Retina (tissue), 1 donor: ENCODE results near the gene IMPG2.
A peak's percentile ranks its signal among the peaks of the same experiment; 100 is the strongest.

Experiments
- DNase-seq: peaks from one replicate; pipeline ENCODE4 v3.0.0-alpha.2; 2016

The IMPG2 gene

DNA sequence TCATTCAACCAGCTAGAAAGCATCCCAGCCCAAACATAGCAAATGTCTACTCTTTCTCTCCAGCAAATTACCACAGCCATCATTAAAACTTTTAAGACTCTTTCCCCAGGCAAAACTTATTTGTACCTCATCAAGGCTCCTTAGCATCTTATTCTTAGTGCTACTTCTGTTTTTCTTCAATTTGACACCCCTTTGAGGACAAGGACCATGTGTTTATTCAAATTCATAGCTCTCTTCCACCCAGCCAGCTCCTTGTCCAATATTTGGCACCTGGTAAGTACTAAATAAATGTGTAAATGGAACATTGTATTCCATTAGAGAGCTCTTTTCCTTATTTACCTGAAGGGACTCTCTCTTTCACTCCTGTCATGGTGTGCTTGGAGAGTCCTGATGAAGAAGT, 89.8 kb downstream of the IMPG2 start:
- no peak for DNase-seq

DNA sequence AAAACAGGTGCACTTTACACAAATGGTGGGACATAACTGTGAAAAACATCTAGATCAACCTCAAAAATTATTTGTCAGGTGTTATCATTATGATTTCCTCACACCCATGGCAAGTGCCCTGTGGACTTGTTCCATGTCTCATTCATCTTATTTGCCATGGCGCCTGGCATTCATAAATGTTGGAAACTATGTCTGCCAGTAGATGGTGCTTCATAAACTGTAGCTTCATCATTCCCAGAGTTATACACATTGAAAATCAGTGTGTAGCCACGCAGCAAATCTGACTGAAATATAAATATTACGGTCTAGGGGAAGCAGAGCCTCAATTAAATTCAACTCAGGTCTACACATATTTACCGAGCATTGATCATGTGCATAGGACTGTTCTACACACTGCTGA, 90.7 kb downstream of the IMPG2 start:
- DNase-seq: no peak

DNA sequence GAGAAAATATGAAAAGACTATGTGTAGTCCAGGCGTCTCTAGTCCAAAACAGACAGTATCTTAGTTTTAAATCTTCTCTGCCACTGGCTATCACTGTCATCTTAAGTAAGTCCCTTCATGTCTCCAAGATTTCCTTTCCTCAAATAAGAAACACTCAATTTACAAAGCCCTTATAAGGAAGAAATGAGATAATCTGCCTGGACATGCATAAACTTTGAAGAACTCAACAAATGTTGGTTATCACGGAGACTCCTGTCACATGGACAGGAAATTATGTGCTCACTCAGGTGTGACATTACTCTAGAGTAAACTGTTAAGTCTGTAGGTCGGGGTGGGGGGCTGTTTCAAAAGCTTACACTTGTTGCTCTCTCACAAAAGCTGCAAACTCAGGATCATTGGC, 91.9 kb downstream of the IMPG2 start:
- no peak for DNase-seq

DNA sequence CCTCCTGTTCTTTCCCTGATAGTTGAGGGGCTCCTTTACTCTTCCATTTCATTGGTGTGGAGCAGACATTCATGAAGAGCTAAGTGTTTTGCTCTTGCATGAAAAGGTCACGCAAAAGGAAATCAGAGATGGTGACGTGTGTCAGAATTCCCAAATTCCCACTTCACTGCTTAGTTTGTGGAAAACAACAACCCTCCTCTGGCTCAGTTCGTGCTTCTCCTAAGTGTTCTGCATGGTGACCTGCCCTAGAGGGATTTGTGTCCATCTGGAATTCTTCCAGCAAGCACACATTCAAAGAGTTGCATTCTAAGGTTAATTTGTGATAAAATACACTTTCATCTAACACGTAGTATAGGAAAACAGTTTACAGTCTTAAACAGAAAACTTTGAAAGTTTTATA, 95.6 kb downstream of the IMPG2 start:
- DNase-seq: no peak

DNA sequence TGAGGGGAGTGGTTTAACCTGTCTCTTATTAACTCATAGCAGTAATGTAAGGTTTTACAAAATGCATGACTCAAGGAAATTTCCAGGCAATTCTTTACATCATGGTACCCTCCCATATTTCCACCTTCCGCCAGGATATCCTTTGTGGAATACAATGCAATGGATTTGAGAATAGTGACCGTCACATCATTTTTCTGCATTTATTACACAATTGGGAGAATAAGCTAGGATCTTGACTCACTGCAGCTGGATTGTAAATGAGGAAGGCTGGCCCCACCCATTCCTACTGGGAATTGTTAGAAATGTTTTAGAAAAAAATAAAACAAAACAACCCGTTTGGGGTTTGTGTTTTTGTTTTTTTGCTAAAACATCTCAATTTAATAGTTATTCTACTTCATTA, 97.4 kb downstream of the IMPG2 start:
- no peak for DNase-seq

DNA sequence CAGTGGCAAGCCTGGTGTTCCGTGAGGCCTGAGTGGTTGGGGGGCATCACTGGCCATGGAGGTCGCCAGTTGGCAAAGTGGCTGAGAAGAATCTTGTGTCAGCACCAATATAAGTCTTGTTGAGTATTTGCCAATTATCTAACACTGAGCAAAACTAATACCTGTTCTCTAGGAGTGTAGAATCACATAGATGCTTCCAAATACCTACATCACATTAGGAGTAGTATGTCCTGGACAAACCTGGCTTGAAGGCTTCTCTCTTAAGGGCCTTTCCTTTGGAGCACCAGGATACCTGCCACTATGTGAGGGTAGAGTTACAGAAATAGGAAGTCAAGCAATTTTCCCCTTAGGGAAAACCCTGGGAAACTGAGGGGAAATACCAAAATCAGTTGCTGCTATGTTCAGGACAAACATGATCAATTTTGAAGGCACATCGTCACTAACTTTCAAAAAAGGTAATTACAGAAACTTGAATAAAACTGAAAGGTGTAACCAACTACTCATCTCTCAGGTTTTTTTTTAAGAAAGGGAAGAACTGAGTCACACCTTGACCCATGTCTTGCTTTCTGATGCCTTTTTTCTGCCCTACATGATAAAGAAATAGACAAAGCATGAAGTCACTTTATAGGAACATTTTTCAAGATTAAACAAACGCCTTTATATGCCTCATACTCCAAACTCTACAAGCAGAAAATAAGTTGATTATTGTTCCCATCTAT, 100.4 kb downstream of the IMPG2 start:
- no peak for DNase-seq

DNA sequence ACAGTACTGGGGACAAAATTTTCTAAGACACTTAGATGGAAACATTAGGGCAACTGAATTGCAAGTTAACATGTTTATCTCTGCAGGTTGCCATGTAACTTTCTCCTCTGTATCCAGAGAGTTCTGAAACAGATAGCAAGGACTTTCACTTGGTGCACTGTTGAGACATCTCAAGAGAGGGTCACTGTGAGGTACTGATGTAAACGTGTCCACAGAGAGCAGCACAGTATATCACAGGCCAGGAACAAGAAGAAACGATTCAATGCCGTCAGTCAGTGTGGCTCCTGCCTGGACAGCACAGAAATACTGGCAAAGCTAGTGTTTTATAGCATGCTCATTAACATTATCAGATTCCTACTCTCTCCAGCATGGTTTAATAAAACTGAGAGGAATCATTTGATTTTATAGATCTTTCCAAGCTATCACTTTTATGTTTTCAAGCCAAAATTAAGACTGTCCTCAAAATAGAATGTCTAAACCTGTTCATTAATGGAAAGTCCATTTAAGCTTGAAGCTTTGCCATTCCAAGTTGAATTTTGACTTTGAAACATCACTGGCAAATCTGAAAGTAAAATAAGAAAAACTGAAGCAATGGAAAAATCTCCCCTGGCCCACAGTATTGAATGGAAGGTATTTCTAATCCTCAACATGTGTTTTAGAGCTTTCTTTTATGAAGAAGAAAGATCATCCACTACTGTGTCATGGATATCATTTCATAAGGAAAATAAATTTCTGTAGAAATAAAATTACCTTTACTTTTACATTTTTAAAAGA, 102.7 kb downstream of the IMPG2 start:
- DNase-seq: no peak

DNA sequence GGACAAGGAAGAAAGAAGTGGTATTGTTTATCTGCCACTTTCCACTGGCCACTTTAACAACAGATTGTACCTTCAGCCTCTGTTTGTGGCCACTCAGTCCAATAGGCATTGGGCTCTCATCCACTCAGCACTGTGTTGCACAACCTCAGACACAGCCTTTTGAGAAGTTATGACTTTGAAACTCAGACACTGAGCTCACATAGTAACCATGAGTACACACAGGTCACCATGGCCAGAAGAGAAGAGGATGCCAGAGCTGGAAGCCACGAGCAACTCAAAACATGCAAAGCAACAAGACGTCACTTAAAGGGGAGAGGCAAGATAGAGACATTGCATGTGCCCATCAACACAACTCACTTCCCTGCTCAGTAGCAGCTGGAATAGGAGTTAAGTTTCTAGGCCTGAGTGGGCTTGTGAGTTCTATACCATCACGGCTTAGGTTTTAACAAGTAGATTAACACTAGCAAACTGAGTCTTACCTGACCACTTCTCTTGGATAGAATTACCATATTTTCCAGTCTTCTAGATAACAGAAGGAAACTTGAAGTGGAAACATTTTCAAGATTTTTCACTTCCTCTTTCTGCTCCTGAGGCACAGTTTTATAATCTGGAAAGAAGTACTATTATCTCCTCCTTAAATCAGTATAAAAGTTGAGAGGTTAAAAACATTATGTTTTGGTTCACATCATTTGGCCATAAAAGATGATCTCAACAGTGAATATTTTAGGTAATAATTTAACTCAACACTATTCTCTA, 103.5 kb downstream of the IMPG2 start:
- DNase-seq: no peak

DNA sequence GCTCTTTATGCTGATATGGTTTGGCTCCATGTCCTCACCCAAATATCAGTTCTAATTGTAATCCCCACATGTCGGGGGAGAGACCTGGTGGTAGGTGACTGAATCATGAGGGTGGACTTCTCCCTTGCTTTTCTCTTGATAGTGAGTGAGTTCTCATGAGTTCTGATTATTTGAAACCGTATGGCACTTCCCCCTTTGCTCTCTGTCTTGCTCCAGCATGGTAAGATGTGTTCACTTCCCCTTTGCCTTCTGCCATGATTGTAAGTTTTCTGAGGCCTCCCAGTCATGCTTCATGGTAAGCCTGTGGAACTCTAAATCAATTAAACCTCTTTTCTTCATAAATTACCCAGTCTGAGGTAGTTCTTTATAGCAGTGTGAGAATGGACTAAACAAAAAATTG, 107.6 kb downstream of the IMPG2 start:
- DNase-seq: no peak

DNA sequence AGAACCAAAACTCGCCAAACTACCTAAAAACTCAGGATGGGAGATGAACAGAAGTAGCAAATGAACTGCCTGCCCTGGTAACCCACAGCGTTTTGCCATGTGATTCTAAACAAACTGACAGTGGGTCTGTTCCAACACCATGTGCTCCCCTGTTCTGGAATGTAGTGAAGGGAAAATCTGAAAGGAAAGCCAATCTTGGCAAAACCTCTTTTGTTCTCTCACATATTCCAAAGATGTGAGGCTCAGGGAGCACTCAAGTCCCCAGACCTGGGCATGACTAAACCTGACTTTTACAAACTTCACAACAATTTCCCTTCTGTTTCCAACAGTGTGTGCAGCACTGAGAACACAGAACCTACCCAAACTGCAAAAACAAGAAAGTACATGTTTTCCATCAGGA, 116.1 kb downstream of the IMPG2 start:
- no peak for DNase-seq

DNA sequence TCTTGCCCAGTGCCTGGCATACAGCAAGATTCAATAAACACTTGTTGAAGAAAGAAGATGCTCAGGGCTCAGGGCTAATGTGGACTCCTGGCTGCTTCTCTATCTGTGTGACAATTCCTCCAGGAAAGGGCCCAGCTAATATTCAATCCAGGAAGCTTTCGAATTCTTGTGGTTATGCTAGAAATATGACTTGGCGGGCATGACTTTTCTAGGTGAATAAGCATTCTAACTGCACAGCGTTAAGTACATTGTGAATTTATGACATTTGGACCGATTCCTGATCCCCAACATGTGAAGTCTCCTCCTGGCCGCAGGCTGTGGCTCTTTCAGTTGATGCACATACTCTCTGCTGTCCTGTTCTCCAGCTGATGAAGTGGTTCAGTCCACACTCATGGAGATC, 117.0 kb downstream of the IMPG2 start:
- no peak for DNase-seq

DNA sequence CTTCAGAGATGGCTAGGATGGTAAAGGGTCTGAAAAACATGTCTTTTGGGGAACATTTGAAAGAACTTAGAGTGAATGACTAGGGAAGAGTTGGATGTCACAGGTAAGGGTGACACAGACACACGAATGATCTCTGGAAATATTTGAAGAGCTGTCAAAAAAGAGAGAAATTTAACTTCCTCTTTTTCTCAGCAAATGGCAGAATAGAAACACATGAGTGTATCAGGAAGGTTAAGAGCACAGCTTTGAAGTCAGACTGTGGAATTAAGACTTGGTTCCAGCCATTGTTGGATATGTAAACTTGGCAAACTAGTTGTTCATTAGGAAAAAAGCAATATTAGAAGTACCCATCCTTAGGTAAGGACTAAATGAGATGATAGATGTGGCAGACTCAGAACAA, 117.7 kb downstream of the IMPG2 start:
- DNase-seq: no peak

DNA sequence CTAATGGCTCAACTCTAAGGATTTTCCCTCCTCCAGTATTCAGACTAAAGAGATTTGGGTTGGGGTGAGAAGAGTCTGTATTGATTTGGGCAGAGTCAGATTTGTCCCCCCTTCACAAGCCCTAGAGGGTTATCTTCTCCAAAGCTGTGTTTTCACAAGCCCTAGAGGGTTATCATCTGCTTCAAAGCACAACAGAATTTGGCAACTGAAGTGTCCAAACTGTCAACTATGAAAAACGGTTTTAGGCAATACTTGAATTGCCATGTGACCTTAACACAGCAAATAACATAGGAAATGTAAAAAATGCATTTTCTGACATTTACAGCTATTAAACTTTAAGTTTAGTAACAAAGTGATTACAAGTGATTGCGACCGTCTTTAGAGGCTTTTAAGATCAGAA, 119.9 kb downstream of the IMPG2 start:
- DNase-seq: no peak

DNA sequence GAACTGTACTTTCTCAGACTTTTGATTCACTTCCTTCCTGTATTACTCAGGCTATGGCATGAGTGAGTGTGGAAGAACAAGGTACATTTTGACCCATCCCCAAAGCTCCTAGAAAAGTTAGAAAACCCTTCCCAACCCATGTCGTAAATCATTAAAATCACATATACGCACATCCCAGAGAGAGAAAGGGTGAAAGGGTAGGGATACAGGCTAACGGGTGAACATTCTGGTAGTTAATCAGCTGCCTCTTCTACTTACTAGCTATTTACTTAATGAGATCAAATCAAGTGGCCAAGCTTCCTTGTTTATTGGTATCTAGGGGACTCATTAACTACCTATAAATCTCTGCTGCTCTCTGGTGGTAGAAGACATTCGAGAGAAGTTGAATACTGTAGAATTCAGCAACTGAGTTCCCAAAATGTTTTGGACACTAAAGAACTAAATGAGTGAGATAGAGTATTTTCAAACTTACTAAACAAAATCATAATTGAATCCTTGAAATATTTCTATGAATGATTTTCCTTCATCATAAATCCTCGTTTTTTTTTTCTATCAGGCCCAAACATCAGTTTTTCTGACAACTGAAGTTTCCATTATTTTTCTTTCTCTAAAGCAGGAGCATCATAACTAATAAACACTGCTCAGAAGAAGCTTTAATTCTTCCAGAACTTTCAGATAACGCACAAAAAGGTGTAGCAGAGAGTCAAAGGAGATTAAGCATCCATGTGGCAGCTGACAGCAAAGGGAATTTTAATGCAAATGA, 124.2 kb downstream of the IMPG2 start:
- peak; percentile 22 for DNase-seq

DNA sequence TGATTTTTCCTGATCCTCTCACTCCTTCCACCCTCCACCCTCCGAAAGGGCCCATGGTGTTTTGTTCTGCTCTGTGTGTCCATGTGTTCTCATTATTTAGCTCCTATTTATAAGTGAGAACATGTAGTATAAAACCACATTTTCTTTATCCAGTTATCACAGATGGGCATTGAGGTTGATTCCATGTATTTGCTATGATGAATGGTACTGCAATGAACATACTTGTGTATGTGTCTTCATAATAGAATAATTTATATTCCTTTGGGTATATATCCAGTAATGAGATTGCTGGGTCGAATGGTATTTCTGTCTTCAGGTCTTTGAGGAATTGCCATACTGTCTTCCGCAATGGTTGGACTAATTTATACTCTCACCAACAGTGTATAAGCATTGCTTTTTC, 126.0 kb downstream of the IMPG2 start:
- no peak for DNase-seq

DNA sequence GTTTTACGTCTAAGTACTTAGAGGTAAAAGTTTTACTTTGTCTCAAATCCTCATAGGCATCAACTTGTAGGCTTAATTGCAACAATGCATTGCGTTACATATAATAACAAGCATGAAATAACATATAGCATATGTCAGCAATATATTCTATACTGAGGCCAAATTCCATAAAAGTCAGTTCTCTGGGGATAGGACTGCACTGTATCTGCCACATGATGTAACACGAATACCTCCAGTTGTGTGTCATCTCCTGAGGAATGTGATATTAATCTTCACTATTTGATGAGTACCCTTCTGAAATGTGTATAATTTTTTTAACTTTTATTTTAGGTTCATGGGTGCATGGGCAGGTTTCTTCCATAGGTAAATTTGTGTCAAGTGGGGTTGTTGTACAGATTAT, 126.4 kb downstream of the IMPG2 start:
- DNase-seq: no peak

DNA sequence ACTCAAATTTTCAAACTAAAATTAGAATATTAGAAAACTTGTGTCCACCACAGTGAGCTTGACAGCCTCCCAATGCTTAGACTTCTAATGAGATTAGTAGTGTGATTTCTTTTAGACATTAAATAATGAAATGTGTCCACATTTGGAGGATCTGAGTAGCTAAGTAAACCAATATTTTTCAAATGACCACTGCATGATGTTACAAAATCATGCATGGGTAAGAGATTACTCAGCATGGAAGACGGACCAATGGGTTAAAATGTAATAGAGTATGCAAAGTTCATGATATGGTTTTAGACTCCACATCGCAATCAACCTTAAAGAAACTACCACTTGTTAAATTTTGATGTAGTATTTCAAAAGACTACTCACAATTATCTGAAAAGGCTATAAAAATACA, 130.6 kb downstream of the IMPG2 start:
- DNase-seq: no peak

DNA sequence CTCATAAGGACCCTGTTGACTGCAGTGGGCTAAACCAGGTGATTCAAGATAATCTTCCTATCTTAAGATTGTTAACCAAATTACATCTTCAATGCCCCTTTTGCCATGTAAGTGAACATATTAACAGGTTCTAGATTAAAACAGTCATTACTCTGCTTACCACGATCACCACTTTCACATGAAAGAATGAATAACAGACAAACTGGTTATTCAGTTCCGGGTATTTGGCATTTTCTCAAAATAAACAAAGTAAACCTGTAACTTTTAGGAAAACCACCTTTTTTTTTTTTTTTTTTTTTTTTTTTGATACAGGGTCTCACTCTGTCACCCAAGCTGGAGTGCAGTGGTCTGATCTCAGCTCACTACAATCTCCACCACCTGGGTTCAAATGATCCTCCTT, 131.2 kb downstream of the IMPG2 start:
- no peak for DNase-seq

DNA sequence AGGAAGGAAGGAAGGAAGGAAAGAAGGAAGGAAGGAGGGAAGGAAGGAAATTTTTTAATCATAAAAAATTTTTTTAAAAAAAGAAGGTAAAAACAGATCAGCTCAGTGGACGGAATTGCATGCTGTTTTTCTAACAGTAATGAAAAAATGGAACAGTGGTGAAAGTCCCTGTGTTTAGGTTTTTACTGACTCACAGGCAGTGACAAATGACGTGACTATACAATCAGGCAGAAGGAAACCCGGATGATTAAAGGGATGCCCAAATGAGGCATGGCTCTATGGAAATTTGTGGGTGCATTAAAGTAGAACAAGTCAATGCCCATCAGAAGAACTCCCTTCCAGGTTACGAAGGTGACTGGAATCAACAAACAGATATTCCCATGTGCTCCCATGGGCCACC, 135.0 kb downstream of the IMPG2 start:
- no peak for DNase-seq

DNA sequence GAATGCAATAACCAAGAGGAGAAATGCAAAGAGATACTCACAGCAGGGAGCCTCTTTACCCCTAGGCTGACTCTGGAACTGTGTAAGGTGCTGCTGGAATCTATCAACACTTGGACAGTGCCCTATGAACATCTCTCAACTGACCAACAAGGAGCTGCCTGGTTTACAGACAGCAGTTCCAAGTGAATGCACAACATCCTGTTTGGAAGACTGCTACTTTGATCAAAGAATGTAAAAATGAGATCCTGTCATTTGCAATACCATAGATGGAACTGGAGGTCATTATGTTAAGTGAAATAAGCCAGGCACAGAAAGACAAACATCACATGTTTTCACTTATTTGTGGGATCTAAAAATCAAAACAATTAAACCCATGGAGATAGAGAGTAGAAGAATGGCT, 136.3 kb downstream of the IMPG2 start:
- no peak for DNase-seq

DNA sequence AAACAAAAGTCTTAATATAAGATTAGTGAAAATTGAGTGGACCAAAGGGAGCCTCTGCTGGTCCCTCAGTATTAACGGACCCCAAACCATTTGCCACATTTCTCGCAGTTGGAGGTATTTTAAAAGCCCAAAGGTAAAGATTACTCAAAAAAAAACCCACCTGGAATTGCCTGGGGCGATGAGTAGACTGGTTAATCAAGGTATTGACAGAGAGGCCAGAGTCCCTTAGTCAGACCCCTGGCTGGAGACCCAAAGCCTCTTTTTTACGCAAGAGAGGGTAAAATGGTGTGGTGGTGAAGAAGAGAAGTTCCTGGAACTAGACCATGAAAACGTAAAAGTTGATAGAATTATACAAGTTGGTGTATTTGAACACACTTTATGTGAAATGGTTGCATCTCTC, 137.2 kb downstream of the IMPG2 start:
- no peak for DNase-seq

DNA sequence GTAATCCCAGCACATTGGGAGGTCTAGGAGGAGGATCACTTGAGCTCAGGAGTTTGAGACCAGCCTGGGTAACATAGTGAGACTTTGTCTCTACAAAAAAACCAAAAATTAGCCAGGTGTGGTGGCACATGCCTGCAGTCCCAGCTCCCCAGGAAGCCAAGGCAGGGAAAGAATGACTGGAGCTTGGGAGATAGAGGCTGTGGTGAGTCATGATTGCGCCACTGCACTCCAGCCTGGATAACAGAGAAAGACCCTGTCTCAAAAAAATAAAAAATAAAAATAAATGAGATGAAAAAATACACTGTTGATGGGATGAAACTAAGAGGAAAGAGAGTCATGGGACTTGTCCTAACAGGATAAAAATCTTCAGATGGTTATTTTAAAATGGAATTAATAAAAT, 137.6 kb downstream of the IMPG2 start:
- DNase-seq: no peak

DNA sequence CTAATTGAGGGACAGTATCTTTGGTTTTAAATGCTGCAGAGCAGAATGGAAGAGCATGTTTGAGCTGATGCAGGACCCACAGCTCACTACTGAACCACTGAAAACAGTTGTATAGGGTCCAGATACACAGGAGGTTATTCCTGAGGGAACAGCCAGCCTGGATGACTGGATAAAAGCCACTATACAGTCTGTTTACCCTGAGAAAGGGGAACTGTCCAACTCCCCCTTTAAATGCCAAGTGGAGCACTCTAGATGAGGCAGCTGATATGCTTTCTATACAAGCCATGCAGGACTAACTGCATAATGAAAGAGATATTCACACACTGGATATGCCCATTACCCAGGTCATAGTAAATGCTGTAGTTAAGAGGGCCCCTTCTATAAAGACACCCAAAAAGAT, 138.6 kb downstream of the IMPG2 start:
- no peak for DNase-seq
